Panc1 (cell line): Measurements from ENCODE around the gene LDB3. TPM values are rescaled to one million over a fixed set of nuclear protein-coding genes. Genes with fewer than 3 reads are reported as not detected.
A peak's percentile ranks its signal among the peaks of the same experiment; 100 is the strongest.

Source experiments
- ATAC-seq: fragments of 200-7000 bp; cut with Tn5 transposase; 2 replicates; pipeline ENCODE4 v1.9.1; 2020; ENCODE audit warnings: mild to moderate bottlenecking, moderate library complexity
- BruUV-seq: library from RNA; stranded (reverse); fragments of 400-500 nt; replicated peaks from 2 replicates; lab custom pipeline; 2021; lab: Mats Ljungman, UMichigan
- CTCF ChIA-PET: fragments of 300-600 bp; sonication (Branson Sonifier 250); formaldehyde crosslinking; loops from one replicate; lab custom pipeline; 2022; ENCODE audit warnings: antibody characterized with exemption; lab: Charles Lee
- POLR2A ChIA-PET: fragments of 300-600 bp; sonication (Branson Sonifier 250); formaldehyde crosslinking; loops from one replicate; lab custom pipeline; 2022; ENCODE audit warnings: antibody characterized with exemption; lab: Charles Lee
- DNase-seq: peaks from one replicate; pipeline ENCODE4 v3.0.0-alpha.2; 2010; ENCODE audit warnings: low read depth, low spot score
- H3K27ac ChIP-seq: 2 replicates; pipeline ENCODE4 v1.5.1; 2011; ENCODE audit warnings: mild to moderate bottlenecking, low read length, inconsistent platforms
- H3K27me3 ChIP-seq: fragments of 200-500 bp; sonication (Bioruptor generic); 2 replicates; pipeline ENCODE4 v1.6.0; 2014; ENCODE audit warnings: low read length, inconsistent platforms; ENCODE audit not compliant: control insufficient read depth, insufficient read depth
- H3K36me3 ChIP-seq: fragments of 200-500 bp; sonication (Bioruptor generic); 2 replicates; pipeline ENCODE4 v1.5.1; 2014; ENCODE audit warnings: inconsistent platforms, mild to moderate bottlenecking, low read length, moderate library complexity; ENCODE audit not compliant: control insufficient read depth, insufficient read depth
- H3K4me1 ChIP-seq: 2 replicates; pipeline ENCODE4 v1.5.1; 2011; ENCODE audit warnings: inconsistent platforms, mild to moderate bottlenecking, low read length, moderate library complexity; ENCODE audit not compliant: control insufficient read depth, insufficient read depth
- H3K4me3 ChIP-seq, 2 experiments: 2 replicates each; pipeline ENCODE4 v1.5.1; 2011 to 2012; ENCODE audit warnings: low read depth in 2 of 2, low read length in 2 of 2, mild to moderate bottlenecking in 2 of 2, inconsistent platforms in 1 of 2, moderate library complexity in 1 of 2
- H3K9me3 ChIP-seq: fragments of 200-500 bp; sonication (Bioruptor generic); 2 replicates; pipeline ENCODE4 v1.5.1; 2014; ENCODE audit warnings: low read depth, mild to moderate bottlenecking, inconsistent platforms, low read length, moderate library complexity; ENCODE audit not compliant: control insufficient read depth, insufficient read depth
- POLR2AphosphoS5 ChIP-seq: IDR thresholded peaks from 2 replicates; pipeline ENCODE4 v1.6.1; 2012; ENCODE audit warnings: mild to moderate bottlenecking, low read depth, low read length, moderate library complexity
- REST ChIP-seq, 2 experiments: IDR thresholded peaks; 2 replicates each; pipeline ENCODE4 v1.6.1; 2011 to 2012; ENCODE audit warnings: low read depth in 2 of 2, control low read depth in 1 of 2, low read length in 1 of 2, mild to moderate bottlenecking in 1 of 2, moderate library complexity in 1 of 2; ENCODE audit not compliant: insufficient read depth in 1 of 2
- SIN3A ChIP-seq: IDR thresholded peaks from 2 replicates; pipeline ENCODE4 v1.6.1; 2012; ENCODE audit warnings: low read depth, mild to moderate bottlenecking, low read length, moderate library complexity, borderline replicate concordance; ENCODE audit not compliant: insufficient read depth
- TCF7L2 ChIP-seq: IDR thresholded peaks from 2 replicates; pipeline ENCODE4 v1.6.1; 2011; ENCODE audit warnings: mild to moderate bottlenecking, low read depth, low read length, inconsistent platforms
- in situ Hi-C: cut with HindIII; loops from 2 replicates; pipeline ENCODE4 v1.10.0; 2016; ENCODE audit warnings: low sequenced_read_pairs, low pct_unique_long_range_greater_than_20kb
- intact Hi-C: fragments of 100-400 bp; cut with micrococcal nuclease; formaldehyde crosslinking; loops from one replicate; pipeline ENCODE4 v1.10.0; 2022; ENCODE audit not compliant: unreplicated experiment
- total RNA-seq: library from RNA; stranded (reverse); gene quantifications from one replicate; pipeline ENCODE4 v1.2.1, GENCODE V29; 2021; ENCODE audit not compliant: unreplicated experiment
- TF ChIP-seq, protein P1 (sequence below): fragments of 450-650 bp; IDR thresholded peaks from 2 replicates; pipeline ENCODE4 v1.5.1; 2017; ENCODE audit warnings: mild to moderate bottlenecking

LDB3 gene
- total RNA-seq, 1 experiment from 2014 or later = 0.15 TPM

DNA sequence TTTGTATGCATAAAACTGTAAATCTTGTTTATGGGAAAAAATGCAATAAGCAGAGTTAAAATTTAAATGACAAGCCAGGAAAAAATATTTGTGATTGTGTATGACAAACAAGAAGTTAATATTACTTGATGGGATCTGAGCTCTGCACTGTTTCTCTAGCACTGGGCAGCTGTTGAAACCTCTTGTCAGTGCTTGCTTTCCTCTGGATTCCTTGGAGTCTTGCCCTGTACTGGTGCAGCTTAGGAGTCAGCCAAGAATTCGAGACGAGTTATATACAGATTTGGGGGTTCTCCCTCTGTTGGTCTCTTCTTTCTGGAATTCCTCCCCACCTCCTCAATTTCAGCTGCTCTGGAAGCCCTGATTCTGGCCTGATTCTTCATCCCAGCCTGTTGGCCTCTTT lies 38.2 kb upstream of the LDB3 start:
- POLR2A ChIA-PET = interaction anchor here (1.0 kb wide), 1 partner anchor 111 kb away, joined by 3 read pairs; no protein-coding TSS in a partner anchor
- CTCF ChIA-PET = interaction anchor here (0.6 kb wide), 1 partner anchor 228 kb away, joined by 3 read pairs; no protein-coding TSS in a partner anchor
- Histone ChIP-seq H3K27me3 (peaks cover 7% of the 10 kb centered on the region; the same call in 1 of the 2 replicates), H3K36me3 (no peaks in the 10 kb centered on the region), H3K4me1 (no peaks in the 10 kb centered on the region), H3K9me3 (no peaks in the 10 kb centered on the region), H3K4me3 (no peak overlapping the region), H3K27ac (no peak overlapping the region)
- BruUV-seq = no TSS peak
- DNase-seq (no peak), ATAC-seq (no peak)
- TF ChIP-seq SIN3A (no peak), TCF7L2 (no peak), REST (IDR thresholded peaks at IDR 0.05; ENCODE audit: insufficient read depth in 1 of 2, low read depth in 2 of 2, low read length in 1 of 2) (no peak), POLR2AphosphoS5 (no peak)
- TF ChIP-seq, protein P1, sequence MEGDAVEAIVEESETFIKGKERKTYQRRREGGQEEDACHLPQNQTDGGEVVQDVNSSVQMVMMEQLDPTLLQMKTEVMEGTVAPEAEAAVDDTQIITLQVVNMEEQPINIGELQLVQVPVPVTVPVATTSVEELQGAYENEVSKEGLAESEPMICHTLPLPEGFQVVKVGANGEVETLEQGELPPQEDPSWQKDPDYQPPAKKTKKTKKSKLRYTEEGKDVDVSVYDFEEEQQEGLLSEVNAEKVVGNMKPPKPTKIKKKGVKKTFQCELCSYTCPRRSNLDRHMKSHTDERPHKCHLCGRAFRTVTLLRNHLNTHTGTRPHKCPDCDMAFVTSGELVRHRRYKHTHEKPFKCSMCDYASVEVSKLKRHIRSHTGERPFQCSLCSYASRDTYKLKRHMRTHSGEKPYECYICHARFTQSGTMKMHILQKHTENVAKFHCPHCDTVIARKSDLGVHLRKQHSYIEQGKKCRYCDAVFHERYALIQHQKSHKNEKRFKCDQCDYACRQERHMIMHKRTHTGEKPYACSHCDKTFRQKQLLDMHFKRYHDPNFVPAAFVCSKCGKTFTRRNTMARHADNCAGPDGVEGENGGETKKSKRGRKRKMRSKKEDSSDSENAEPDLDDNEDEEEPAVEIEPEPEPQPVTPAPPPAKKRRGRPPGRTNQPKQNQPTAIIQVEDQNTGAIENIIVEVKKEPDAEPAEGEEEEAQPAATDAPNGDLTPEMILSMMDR = no peak
- intact Hi-C loops = no loop called here
- in situ Hi-C loops = no loop called here

- no peak for TF ChIP-seq SIN3A
- TF ChIP-seq, protein P1 = peak; percentile 60; the same call in 1 of the 2 replicates
- intact Hi-C loops (no loop called here), in situ Hi-C loops (no loop called here)
- no peak for DNase-seq
- Histone ChIP-seq H3K9me3 (no peaks in the 10 kb centered on the region), H3K4me1 (no peaks in the 10 kb centered on the region), H3K27ac (no peak overlapping the region), H3K36me3 (no peaks in the 10 kb centered on the region), H3K27me3 (peaks cover 9% of the 10 kb centered on the region; the same call in 1 of the 2 replicates), H3K4me3 (peak overlapping the region; percentile 19 to 24; a peak in 3 of 4 replicates)
- POLR2A ChIA-PET = no interaction called here
- no TSS peak for BruUV-seq
- ATAC-seq = peak; percentile 72
- CTCF ChIA-PET = no interaction called here
Observed at GRCh38 chr10:86632009-86632800, 36.1 kb upstream of the LDB3 start.
